NCI-H2196 (cell line): ENCODE measurements around the gene HUNK.
"Not testable (repeated sequence)": the region's sequence is repeated elsewhere in the genome, so short reads cannot be mapped to it uniquely, and the experiment has no call there.

Experiments used
- DNase-seq: peaks from one replicate; lab custom pipeline; 2025; ENCODE audit not compliant: unreplicated experiment; lab: John Stamatoyannopoulos, UW

HUNK gene

GRCh38 chr21:31870472-31871193, 2.2 kb upstream of the HUNK start:
- no peak for DNase-seq

GRCh38 chr21:31871371-31871770, 1.4 kb upstream of the HUNK start:
- DNase-seq: not testable (repeated sequence)

DNA sequence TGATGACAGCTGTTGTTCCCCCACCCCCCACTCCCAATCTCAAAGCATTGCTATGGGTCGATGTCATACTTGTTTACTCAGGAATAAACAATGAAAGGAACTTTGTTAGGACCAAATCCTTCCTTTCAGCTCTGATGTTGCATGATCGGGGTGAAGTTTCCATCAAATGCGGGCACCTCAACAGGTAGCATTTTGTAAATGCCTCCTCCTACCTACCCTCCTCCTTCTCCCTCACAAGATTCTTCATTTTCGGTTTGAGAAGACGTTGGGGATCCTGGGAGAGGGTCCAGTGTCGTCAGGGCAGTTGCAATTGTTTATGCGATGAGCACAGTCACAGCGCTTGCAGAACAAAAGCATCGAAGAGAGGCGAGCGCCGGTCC, 758 bp upstream of the HUNK start:
- no peak for DNase-seq

DNA sequence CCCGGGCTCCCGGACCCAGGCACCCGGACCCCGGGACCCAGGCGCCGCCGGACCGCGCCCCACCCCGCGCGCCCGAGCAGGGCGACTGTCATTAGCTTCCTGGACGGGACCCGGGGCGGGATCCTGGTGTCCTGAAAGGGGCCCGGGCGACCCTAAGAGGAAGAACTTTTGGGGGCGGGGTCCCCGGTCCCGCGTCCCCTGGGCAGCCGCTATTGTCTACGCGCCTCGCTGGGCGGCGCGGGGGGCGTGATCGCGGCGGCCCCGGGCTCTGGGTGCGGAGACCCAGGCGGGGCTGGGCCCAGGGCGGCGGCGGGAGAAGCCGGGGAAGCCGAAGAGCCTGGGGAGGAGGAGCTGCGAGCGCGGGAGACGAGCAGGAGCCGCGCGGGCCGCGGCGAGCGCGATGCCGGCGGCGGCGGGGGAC, 465 bp downstream of the HUNK start:
- no peak for DNase-seq

DNA sequence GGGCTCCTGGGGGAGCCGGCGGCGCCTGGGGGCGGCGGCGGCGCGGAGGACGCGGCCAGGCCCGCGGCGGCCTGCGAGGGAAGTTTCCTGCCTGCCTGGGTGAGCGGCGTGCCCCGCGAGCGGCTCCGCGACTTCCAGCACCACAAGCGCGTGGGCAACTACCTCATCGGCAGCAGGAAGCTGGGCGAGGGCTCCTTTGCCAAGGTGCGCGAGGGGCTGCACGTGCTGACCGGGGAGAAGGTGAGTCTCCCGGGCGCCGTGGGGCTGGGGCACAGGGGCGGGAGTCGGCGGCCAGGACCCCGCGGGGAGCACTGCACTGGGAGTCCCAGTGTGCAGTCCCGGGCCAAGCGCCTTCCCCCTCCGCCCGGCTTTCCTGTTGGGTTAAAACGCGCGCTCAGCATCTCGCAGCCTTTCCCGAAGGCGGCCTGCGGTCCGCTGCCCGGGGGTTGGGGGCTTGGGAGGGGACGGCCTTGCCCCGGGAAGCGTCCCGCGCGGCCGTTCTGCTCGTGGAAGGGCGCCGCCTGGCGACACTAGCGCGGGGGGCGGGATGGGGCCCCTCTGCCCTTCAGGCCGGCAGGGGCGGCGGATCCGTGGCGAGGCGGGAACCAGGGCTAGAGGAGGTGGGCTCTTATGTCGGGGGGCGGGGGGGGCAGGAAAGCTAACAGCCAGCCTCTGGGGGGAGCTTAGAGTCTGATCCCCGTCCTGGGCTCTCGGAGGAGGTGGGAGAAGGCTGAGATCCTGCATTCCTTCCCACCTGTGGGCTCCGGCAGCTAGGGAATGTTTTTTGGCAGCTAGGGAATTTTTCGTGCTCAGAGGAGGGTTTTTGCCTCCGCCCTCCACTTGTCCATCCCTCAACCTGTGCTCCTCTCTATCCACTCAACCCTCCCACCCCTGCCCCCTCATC, 1.1 kb downstream of the HUNK start:
- DNase-seq: peak; percentile 64

DNA sequence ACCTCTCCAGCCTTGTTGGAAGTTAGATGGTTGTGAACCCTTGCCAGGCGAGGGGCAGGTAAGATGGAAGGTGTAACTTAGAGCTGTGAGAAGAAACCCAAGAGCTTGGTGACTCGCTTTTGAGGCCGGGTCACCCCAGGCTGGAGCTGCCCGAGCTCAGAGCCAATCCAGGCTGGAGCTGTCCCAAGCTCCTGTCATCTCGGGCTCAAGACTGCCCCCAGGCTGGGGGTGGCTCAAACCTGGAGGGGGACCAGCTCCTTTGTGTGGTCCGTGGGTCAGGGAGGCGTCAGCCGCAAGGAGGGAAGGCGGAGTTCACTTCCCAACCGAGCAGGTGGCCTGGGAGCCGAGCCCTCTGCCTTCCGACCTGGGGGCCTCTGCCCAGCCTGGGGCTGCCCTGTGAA, 2.0 kb downstream of the HUNK start:
- no peak for DNase-seq

GRCh38 chr21:31875496-31876015, 2.7 kb downstream of the HUNK start:
- no peak for DNase-seq

DNA sequence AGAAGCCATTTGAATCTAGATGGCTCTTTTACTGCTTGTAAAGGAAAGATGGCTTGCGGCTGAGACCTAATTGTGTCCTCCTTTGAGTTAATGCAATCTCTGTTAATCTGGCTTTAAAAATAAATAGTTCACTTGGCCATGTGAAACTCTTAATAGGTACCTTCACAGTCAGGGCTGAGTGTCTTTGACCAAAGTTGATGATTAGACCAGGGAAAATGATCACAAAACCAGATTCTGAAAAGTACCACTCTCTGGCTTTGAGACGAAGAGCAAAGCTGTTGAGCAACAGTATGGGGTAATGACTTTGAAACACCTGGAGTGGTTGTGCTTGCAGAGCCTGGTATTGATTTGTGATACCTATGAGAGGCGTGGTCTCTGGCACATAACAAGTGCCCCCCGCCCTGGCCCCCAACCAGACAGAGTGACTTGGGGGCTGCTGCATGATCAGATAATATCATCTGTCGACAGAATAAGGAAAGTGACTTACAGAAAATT, 4.7 kb downstream of the HUNK start:
- no peak for DNase-seq

DNA sequence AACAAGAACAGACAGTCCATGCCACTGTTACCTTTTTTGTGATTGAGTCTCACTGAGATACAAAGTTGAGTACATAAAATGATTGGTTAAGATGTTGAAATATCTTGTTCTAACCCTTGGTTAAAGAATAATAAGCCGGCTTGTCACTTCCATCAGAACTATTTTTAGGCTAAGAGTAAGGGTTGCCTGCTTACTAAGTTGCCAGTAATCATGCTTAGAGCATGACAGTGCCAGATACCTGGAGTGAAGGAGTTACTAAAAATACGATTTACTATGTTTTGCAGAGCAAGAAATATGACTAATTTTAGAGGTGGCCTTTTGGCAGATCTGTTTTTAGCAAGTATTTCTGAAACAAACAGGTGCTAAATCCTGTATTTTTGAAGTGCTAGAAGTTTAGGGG, 6.0 kb downstream of the HUNK start:
- no peak for DNase-seq

DNA sequence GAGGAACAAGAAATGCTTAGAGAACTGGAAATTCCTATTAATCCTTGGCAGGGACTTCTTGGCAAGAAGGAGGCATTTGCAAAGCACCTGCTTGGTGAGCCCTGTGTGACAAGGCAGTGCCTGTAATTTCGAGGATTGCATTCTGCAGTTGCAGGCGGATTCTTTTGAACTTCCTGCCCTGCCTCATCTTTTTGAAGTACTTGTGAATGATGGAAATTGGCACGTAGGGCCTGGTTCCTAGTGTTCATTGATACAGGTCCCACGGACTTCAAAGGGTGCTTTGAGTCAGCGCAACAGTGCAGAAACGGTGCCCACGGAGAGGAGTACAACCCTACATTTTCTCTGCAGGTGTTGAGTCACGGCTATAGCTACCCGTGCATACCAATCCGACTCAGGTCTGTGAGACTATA, 6.4 kb downstream of the HUNK start:
- no peak for DNase-seq

DNA sequence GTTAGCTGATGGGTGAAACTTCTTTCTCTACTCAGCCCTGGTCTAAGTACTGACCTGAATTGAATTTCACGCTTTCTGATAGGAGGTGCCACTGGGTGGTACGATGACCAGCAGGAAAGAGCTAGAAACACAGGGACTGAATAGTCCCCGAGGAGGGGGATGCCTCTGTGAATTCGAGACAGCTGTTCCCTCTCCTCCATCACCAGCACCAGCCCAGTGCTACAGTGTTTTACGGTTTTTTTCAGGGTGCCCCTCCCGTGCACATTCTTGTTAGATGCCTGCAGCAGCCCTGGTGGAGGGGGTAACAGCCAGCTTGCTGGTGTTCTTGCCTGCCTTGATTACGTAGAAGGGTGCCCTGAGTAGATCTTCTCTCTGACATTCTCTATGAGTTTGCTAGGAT, 7.1 kb downstream of the HUNK start:
- no peak for DNase-seq

DNA sequence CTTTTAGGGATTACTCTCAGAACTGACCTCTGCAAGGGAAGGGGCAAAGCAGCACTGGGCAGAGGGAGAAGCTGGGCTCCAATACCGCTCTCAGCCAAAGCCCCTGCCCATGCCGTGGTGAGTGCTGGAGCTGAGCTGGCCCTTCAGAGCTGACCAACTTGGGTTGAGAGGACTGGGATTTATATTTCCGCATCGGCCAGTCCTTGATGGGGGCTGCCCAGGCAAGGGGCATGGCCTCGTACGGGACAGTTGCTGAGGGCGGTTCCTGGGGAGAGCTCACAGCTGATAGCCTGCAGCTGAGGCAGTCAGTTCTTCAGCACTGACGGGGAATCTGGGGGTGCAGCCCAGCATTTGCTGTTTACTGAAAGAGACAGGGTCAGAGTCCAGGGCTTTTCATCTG, 8.0 kb downstream of the HUNK start:
- no peak for DNase-seq

DNA sequence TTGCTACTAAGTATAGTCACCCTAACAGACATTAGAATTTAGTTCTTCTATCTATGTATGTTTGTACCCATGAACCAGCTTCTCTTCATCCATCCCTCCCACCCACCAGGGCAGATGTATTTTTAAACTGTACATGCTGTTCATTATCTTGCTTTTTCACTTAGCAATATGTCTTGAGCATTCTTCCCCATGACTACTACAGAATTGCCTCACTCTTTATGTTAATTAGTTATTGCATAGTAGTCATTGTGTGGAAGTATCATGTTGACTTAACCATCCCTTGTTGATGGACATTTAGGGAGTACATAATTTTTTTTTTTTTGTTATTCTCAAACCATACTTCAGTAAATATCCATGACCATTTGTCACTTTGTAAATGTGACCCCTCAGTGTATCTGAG, 9.9 kb downstream of the HUNK start:
- no peak for DNase-seq

DNA sequence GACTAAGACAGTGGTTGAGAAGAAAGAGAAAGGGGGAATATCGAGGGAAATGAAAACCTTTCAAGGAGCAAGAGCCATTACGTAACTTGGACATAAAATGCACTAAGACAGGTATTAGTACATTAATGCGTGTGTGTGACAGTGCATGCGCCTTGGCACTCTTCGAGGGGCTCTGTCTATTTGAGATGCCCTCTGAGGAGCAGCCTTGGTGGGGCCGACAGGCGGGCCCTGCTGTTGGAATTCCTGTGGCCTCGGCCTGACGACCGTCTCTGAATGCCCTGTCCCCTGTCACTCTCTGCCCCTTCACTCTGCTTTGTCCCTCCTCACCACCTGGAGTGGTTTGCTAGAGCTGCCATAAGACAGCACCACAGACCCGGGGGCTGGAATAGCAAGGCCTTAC, 12.3 kb downstream of the HUNK start:
- no peak for DNase-seq

- DNase-seq: no peak
These were observed 14.1 kb downstream of the HUNK start for GRCh38 chr21:31886915-31887314.

DNA sequence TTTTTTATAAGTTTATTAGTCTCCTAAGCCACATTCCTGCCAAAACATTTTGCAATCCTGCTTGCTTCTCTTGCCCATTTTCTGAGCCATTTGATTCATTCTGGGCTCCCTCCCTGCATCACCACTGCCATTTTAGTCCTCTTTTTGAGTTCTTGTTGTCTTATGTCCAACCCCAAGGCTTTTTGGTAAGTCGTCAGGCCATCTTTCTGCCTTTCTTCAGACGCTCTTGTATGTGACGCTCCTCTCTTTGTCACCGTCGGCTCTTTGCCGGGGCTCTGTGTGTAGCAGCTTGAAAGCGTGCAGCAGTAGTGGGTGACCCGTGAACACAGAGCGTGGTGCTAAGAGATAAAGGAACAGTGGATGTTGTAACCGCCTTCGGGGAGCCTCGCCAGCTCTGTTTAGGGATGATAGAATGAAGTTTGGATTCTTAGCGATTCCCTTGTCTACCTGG, 14.6 kb downstream of the HUNK start:
- no peak for DNase-seq

DNA sequence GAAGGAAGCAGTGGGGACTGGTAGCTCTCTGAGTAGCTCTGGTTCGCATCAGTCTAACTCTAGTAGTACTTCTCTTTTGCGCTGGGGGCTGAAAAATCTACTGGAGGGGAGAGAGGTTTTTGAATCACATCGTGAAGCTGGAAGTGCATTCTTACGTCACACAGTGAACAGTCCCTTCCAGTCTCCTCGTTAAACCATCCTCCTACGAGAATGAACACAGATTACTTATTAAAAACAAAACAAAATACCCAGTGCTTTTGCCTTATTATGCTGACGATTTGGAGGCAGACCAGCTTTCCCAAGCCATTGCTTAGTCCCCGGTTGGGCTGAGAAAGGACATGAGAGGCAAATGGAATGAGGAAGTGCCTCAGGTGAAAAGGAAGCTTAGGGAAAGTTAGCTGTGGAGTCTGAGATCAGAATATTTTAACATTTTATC, 16.1 kb downstream of the HUNK start:
- peak; percentile 30 for DNase-seq

DNA sequence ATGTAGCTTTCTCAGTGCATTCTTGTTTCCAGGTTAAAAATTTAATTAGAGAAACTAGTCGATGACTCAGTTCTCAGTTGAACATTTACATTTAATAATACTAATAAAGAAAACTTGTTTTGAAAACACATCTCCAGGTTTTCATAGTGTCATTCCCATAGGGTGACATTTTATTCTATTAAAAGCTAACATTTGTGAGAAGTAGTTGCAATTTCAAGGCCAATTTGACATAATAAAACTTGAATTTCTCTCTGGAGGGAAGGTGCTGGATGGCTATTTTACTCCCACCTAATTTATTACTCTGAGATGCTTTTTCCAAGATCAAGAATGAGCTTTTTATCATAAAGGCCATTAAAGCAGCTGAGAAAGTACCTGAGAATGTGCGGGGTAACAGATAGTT, 16.6 kb downstream of the HUNK start:
- no peak for DNase-seq

- no peak for DNase-seq
These were observed 19.9 kb downstream of the HUNK start for GRCh38 chr21:31892686-31893085.

- no peak for DNase-seq
These were observed 21.1 kb downstream of the HUNK start for GRCh38 chr21:31893851-31894415.

GRCh38 chr21:31894457-31894856, 21.6 kb downstream of the HUNK start:
- DNase-seq: no peak
